Measurements from ENCODE around the gene DGCR8.

The DGCR8 gene

DNA sequence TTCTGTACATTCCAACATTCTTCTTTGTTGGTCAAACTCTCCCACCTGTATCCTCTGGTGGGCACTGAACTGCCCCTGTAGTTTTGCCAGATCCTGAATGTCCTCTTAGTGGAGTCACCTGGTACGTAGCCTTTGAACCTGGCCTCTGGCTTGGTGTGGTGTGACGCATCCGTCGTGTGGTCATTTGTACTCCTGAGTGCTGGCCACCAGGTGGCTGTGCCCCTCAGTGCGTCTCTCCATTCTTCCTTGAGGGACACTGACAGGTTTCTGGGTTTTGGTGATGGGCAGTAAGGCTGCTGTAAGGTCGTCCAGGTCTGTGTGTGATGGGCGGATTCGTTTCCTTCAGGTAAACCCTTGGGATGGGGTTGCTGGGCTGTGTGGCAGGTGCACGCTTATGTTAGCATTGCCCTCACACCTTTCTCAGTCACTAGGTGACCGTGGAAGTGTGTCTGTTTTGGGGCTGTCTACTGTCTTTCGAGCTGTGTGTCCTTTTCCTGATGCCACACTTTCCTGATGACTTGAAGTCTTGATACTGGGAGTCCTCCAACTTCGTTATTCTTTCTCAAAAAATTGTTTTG lies 22.3 kb downstream of the DGCR8 start:
- TF ChIP-seq, protein P1, sequence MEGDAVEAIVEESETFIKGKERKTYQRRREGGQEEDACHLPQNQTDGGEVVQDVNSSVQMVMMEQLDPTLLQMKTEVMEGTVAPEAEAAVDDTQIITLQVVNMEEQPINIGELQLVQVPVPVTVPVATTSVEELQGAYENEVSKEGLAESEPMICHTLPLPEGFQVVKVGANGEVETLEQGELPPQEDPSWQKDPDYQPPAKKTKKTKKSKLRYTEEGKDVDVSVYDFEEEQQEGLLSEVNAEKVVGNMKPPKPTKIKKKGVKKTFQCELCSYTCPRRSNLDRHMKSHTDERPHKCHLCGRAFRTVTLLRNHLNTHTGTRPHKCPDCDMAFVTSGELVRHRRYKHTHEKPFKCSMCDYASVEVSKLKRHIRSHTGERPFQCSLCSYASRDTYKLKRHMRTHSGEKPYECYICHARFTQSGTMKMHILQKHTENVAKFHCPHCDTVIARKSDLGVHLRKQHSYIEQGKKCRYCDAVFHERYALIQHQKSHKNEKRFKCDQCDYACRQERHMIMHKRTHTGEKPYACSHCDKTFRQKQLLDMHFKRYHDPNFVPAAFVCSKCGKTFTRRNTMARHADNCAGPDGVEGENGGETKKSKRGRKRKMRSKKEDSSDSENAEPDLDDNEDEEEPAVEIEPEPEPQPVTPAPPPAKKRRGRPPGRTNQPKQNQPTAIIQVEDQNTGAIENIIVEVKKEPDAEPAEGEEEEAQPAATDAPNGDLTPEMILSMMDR (IDR thresholded peaks at IDR 0.05; ENCODE audit: low read depth, low read length): 0 out of 2 replicates have a peak, but pooled peaks have one; percentile 27
- H3K27me3 ChIP-seq: no peaks in the 10 kb centered on the region
- H3K9me3 ChIP-seq: no peaks in the 10 kb centered on the region
- no peak overlapping the region for H3K4me3 ChIP-seq (ENCODE audit: low read depth, low read length)
- DNase-seq: no peak
- H3K36me3 ChIP-seq: peaks cover 97% of the 10 kb centered on the region
- H3K4me1 ChIP-seq: no peaks in the 10 kb centered on the region

DNA sequence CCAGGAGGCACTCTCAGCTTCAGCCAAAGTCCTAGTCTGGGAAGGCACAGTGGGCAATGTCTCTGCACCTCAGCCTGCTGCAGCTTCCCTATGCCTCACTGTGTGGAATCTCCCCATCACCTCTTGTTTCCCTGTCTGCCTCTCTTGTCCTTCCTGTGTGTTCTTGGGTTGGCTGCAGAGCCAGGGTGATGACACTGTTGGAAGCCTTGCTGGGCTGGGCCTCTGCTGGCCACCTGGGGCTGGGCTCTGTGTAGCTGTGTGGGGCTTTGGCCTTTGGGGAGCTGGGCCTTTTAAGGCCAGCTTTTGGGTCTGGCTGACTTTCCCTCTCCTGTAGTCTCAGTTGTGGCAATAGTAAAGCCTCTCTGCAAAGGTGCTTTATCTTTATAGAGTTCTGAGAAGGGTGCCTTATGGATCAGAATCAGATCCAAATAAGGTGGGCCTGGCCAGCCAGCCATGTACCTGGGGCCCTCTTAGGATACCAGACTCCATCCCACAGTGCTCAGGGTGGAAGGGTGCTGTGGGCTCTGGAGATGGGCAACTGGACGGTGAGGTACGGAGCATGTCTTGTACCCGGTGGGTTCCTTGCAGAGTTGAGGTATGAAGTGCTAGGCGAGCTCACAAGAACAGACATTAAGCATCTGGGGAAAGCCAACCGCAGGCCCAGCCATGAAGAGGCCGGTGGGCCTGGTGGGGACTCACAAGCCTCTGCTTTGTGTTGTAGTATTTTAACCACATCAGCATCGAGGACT lies 25.6 kb downstream of the DGCR8 start:
- no peaks in the 10 kb centered on the region for H3K27me3 ChIP-seq
- TF ChIP-seq, protein P1 (IDR thresholded peaks at IDR 0.05; ENCODE audit: low read depth, low read length): no peak
- DNase-seq: no peak
- no peak overlapping the region for H3K4me3 ChIP-seq (ENCODE audit: low read depth, low read length)
- H3K4me1 ChIP-seq: no peaks in the 10 kb centered on the region
- H3K36me3 ChIP-seq: peaks cover 97% of the 10 kb centered on the region
- no peaks in the 10 kb centered on the region for H3K9me3 ChIP-seq

DNA sequence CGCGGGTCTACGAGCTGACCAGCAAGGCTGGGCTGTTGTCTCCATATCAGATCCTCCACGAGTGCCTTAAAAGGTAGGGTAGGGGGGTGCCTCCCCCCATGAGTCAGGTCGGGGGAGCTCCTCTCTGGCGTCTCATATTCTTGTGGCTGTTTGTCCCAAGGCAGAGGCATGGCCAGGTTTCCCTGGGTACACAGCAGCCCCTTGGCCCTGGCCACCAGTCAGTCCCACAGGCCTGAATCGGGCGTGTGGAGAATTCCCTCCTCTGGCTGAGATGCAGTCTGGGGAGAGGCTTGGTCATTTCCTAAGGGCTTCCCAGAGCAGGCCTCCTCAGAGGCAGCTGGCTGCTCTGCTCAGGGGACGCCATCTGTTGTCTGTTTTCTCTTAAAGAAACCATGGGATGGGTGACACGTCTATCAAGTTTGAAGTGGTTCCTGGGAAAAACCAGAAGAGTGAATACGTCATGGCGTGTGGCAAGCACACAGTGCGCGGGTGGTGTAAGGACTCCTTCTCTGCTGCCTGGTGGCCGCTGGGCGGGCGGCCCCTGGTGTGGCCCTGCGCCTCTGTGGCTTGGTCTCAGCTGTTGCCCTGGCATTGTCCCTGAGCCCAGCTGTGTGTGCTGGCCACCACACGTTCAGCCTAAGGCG lies 26.3 kb downstream of the DGCR8 start:
- Histone ChIP-seq H3K4me1 (no peaks in the 10 kb centered on the region), H3K9me3 (no peaks in the 10 kb centered on the region), H3K4me3 (ENCODE audit: low read depth, low read length) (no peak overlapping the region), H3K36me3 (peaks cover 96% of the 10 kb centered on the region), H3K27me3 (no peaks in the 10 kb centered on the region)
- TF ChIP-seq, protein P1 (IDR thresholded peaks at IDR 0.05; ENCODE audit: low read depth, low read length): no peak
- DNase-seq: no peak

DNA sequence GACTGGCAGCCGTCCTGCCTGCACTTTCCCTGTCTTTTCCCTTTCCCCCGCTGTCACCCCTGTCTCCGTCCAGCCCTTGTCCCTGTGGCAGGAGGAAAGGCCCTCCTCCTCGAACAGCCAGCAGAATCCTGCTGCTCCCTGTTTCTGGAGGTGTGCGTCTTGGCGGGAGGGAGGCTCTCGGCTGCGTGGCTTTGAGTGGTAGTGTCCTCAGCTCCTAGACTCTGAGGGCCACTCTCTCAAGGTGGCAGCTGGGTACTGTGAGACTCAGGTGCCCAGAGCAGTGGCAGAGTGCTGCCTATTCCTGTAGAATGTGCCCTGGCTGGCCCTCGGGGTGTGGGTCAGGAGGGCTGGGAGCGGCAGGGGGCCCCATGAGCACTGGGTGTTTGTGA lies 26.8 kb downstream of the DGCR8 start:
- H3K4me1 ChIP-seq: no peaks in the 10 kb centered on the region
- no peak for DNase-seq
- TF ChIP-seq, protein P1 (IDR thresholded peaks at IDR 0.05; ENCODE audit: low read depth, low read length): no peak
- H3K27me3 ChIP-seq: no peaks in the 10 kb centered on the region
- no peaks in the 10 kb centered on the region for H3K9me3 ChIP-seq
- H3K36me3 ChIP-seq: peaks cover 96% of the 10 kb centered on the region
- H3K4me3 ChIP-seq (ENCODE audit: low read depth, low read length): no peak overlapping the region

DNA sequence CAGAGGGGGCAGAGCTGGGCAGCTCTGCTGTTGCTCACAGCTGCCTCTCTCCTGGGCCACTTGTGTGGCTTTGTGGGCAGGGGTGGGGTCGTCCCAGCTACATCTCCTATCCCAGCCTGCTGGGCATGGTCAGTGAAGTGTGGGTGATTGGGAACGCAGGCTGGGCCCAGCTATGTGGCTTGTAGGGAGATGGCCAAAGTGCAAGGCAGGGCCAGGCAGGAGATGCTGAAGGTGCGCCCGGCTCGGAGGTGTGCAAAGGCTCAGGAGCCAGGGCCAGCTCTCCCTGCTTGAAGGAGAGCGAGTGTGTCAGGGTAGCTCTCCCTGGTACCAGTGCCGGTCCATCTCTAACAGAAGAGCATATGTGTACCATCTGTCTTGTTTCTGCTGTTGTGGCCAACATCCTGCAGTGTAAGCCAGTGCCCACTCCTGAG lies 27.4 kb downstream of the DGCR8 start:
- Histone ChIP-seq H3K4me3 (ENCODE audit: low read depth, low read length) (no peak overlapping the region), H3K27me3 (no peaks in the 10 kb centered on the region), H3K4me1 (no peaks in the 10 kb centered on the region), H3K36me3 (peaks cover 96% of the 10 kb centered on the region), H3K9me3 (no peaks in the 10 kb centered on the region)
- TF ChIP-seq, protein P1 (IDR thresholded peaks at IDR 0.05; ENCODE audit: low read depth, low read length): no peak
- DNase-seq: no peak
